Measurements from ENCODE around the gene TJP1. TPM values are rescaled to one million over a fixed set of nuclear protein-coding genes. Genes with fewer than 3 reads are reported as not detected.

TJP1 gene
- total and polyA plus RNA-seq, 9 of the 15 experiments (the other 6 are each of a cell fraction or from before 2014, with no cell fraction given) = 9.1 to 39.3 (median 28.0) TPM

DNA sequence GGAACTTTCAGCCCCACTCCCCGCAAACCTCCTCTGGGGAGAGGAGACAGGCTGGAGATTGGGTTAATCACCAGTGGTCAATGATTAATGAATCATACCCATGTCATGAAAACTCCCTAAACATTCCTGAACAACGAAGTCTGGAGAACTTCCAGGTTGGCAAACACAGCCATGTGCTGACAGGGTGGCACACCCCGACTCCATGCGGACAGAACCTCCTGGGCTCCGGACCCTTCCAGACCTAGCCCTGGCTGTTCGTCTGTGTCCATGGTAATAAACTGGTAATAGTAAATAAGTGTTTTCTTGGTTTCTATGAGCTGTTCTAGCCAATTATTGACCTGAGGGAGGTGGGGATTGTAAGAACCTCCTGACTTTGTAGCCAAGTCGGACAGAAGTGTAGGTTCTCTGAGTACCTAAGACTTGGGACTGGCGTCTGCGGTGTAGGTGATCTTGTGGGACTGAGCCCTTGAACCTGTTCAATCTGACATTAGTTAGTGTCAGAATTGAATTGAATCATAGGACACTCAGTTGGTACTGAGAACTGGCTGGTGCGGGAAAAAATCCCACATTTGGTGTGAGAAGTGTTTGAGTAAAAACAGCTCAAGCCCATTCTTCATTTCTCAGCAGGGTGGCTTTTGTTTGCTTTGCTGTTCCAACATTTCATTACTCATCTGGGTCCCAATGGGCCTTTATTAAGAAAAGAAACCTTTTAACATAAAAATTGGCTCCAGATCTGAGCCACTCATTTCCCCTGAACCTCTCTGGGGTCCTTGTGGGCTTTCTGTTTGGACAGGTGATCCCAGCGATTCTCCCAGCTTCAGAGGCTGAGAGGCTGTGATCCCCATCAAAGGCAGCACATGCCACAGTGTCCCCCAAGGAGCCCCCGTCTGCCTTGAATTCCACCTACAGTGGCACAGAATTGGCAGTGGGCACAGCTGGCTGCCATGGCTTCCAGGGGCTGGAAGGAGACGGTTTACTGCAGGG, 151.0 kb downstream of the TJP1 start:
- intact Hi-C loops (cut with micrococcal nuclease) (no loop called here), in situ Hi-C loops (cut with MboI) (no loop called here)
- DNase-seq (ENCODE audit: extremely low read depth in 1 of 4, low spot score in 3 of 4) = no peak
- no peak overlapping the region for H3K4me3 ChIP-seq
- peaks cover 14 to 18% of the 10 kb centered on the region in 2 experiments for H3K4me1 ChIP-seq (replicated peaks in 1 of 2; ENCODE audit: control insufficient read depth in 2 of 2, insufficient read depth in 2 of 2, low read length in 2 of 2)
- TF ChIP-seq, protein P1, sequence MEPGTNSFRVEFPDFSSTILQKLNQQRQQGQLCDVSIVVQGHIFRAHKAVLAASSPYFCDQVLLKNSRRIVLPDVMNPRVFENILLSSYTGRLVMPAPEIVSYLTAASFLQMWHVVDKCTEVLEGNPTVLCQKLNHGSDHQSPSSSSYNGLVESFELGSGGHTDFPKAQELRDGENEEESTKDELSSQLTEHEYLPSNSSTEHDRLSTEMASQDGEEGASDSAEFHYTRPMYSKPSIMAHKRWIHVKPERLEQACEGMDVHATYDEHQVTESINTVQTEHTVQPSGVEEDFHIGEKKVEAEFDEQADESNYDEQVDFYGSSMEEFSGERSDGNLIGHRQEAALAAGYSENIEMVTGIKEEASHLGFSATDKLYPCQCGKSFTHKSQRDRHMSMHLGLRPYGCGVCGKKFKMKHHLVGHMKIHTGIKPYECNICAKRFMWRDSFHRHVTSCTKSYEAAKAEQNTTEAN (CRISPR knock-in tag; IDR thresholded peaks at IDR 0.05) = no peak
- TF ChIP-seq, protein P2, sequence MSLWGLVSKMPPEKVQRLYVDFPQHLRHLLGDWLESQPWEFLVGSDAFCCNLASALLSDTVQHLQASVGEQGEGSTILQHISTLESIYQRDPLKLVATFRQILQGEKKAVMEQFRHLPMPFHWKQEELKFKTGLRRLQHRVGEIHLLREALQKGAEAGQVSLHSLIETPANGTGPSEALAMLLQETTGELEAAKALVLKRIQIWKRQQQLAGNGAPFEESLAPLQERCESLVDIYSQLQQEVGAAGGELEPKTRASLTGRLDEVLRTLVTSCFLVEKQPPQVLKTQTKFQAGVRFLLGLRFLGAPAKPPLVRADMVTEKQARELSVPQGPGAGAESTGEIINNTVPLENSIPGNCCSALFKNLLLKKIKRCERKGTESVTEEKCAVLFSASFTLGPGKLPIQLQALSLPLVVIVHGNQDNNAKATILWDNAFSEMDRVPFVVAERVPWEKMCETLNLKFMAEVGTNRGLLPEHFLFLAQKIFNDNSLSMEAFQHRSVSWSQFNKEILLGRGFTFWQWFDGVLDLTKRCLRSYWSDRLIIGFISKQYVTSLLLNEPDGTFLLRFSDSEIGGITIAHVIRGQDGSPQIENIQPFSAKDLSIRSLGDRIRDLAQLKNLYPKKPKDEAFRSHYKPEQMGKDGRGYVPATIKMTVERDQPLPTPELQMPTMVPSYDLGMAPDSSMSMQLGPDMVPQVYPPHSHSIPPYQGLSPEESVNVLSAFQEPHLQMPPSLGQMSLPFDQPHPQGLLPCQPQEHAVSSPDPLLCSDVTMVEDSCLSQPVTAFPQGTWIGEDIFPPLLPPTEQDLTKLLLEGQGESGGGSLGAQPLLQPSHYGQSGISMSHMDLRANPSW (CRISPR knock-in tag; IDR thresholded peaks at IDR 0.05) = no peak
- TF ChIP-seq FOS (IDR thresholded peaks at IDR 0.05; ENCODE audit: extremely low read depth, insufficient read length) (no peak), SOX6 (IDR thresholded peaks at IDR 0.05) (no peak), NFIX (CRISPR knock-in tag; IDR thresholded peaks at IDR 0.05; ENCODE audit: low read depth) (no peak), EGR1 (conservative IDR thresholded peaks at IDR 0.05) (no peak), NFYB (IDR thresholded peaks at IDR 0.05; ENCODE audit: extremely low read depth, insufficient read length) (no peak), FIP1L1 (IDR thresholded peaks at IDR 0.05; ENCODE audit: low read depth, low read length, poor library complexity, severe bottlenecking) (no peak), ZC3H4 (CRISPR knock-in tag; IDR thresholded peaks at IDR 0.05; ENCODE audit: borderline replicate concordance) (no peak)
- TF ChIP-seq, protein P3, sequence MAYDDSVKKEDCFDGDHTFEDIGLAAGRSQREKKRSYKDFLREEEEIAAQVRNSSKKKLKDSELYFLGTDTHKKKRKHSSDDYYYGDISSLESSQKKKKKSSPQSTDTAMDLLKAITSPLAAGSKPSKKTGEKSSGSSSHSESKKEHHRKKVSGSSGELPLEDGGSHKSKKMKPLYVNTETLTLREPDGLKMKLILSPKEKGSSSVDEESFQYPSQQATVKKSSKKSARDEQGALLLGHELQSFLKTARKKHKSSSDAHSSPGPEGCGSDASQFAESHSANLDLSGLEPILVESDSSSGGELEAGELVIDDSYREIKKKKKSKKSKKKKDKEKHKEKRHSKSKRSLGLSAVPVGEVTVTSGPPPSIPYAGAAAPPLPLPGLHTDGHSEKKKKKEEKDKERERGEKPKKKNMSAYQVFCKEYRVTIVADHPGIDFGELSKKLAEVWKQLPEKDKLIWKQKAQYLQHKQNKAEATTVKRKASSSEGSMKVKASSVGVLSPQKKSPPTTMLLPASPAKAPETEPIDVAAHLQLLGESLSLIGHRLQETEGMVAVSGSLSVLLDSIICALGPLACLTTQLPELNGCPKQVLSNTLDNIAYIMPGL (CRISPR knock-in tag; IDR thresholded peaks at IDR 0.05) = no peak
- no peak overlapping the region for H3K4me2 ChIP-seq (ENCODE audit: insufficient read depth, low read length)
- WGBS (ENCODE audit: insufficient coverage, low coverage, missing lambda C conversion rate) = 49% methylated on average over 13 of the region's 13 CpGs
- no peaks in the 10 kb centered on the region for H3K9me1 ChIP-seq (ENCODE audit: control insufficient read depth, insufficient read depth, low read length)
- POLR2A ChIA-PET = no interaction called here
- H3K27ac ChIP-seq (ENCODE audit: extremely low read depth, low read depth, low read length) = no peak overlapping the region
- H4K20me1 ChIP-seq (replicated peaks; ENCODE audit: control insufficient read depth, insufficient read depth, low read length) = no peaks in the 10 kb centered on the region
- H3K27me3 ChIP-seq (ENCODE audit: control insufficient read depth in 2 of 2, insufficient read depth in 2 of 2, low read length in 2 of 2) = peaks cover 4 to 5% of the 10 kb centered on the region in 2 experiments; a peak in 3 of 5 replicates
- BruUV-seq (replicated peaks) = no TSS peak
- no peaks in the 10 kb centered on the region for H3K9me3 ChIP-seq (replicated peaks; ENCODE audit: control insufficient read depth, insufficient read depth, low read depth, low read length)
- H3K9ac ChIP-seq (ENCODE audit: insufficient read depth in 1 of 2, low read depth in 2 of 2, low read length in 2 of 2) = no peak overlapping the region
- no peak overlapping the region for H2AFZ ChIP-seq (ENCODE audit: low read depth, low read length)
- H3K79me2 ChIP-seq (ENCODE audit: control insufficient read depth, insufficient read depth, low read length) = no peaks in the 10 kb centered on the region
- no peak for FAIRE-seq
- CTCF ChIA-PET (ENCODE audit: low intra/inter-chr PET ratio) = no interaction called here
- no peaks in the 10 kb centered on the region for H3K36me3 ChIP-seq (ENCODE audit: control insufficient read depth, insufficient read depth, low read length)
- no peak for ATAC-seq
